KMS-11 (cell line): Measurements from ENCODE around the gene TUB.

ENCODE experiments used
- H2AFZ ChIP-seq: fragments of 200-600 bp; sonication (generic); 2 replicates; pipeline ENCODE4 v1.6.1; 2016; ENCODE audit warnings: antibody characterized with exemption, mixed run types, low read depth
- H3K27ac ChIP-seq: fragments of 200-600 bp; sonication (generic); 2 replicates; pipeline ENCODE4 v1.6.1; 2016; ENCODE audit warnings: mild to moderate bottlenecking, mixed run types
- H3K27me3 ChIP-seq: fragments of 200-600 bp; sonication (generic); 2 replicates; pipeline ENCODE4 v1.6.1; 2017; ENCODE audit warnings: mild to moderate bottlenecking, low read depth, mixed run types, moderate library complexity; ENCODE audit not compliant: insufficient read depth
- H3K36me3 ChIP-seq: fragments of 200-600 bp; sonication (generic); 2 replicates; pipeline ENCODE4 v1.6.1; 2017; ENCODE audit warnings: mild to moderate bottlenecking, mixed run types; ENCODE audit not compliant: insufficient read depth
- H3K4me1 ChIP-seq: fragments of 200-600 bp; sonication (generic); 2 replicates; pipeline ENCODE4 v1.6.1; 2016; ENCODE audit warnings: mild to moderate bottlenecking, low read depth, mixed run types; ENCODE audit not compliant: poor library complexity, severe bottlenecking
- H3K4me2 ChIP-seq: fragments of 200-600 bp; sonication (generic); 2 replicates; pipeline ENCODE4 v1.7.0; 2016; ENCODE audit warnings: mild to moderate bottlenecking, mixed run types
- H3K4me3 ChIP-seq: fragments of 200-600 bp; sonication (generic); IDR thresholded peaks from 2 replicates; pipeline ENCODE4 v1.6.1; 2017; ENCODE audit warnings: low read depth, low read length, mixed read lengths; ENCODE audit not compliant: insufficient read depth
- H3K79me2 ChIP-seq: fragments of 200-600 bp; sonication (generic); 2 replicates; pipeline ENCODE4 v1.6.1; 2016; ENCODE audit warnings: low read depth, mixed run types; ENCODE audit not compliant: insufficient read depth
- H3K9ac ChIP-seq: fragments of 200-600 bp; sonication (generic); 2 replicates; pipeline ENCODE4 v1.6.1; 2016; ENCODE audit warnings: mild to moderate bottlenecking, mixed run types
- H4K20me1 ChIP-seq: fragments of 200-600 bp; sonication (generic); 2 replicates; pipeline ENCODE4 v1.6.1; 2016; ENCODE audit warnings: mild to moderate bottlenecking, mixed run types; ENCODE audit not compliant: insufficient read depth
- CTCF ChIP-seq: fragments of 200-600 bp; sonication (generic); conservative IDR thresholded peaks from 2 replicates; pipeline ENCODE4 v1.6.1; 2017; ENCODE audit warnings: low read depth, mild to moderate bottlenecking, antibody characterized with exemption, low read length, moderate library complexity, mixed read lengths

Gene TUB

GRCh38 chr11:8107642-8108041, 26.6 kb downstream of the TUB start:
- H3K36me3 ChIP-seq, result no peaks in the 10 kb centered on the region
- TF ChIP-seq CTCF, result no peak

DNA sequence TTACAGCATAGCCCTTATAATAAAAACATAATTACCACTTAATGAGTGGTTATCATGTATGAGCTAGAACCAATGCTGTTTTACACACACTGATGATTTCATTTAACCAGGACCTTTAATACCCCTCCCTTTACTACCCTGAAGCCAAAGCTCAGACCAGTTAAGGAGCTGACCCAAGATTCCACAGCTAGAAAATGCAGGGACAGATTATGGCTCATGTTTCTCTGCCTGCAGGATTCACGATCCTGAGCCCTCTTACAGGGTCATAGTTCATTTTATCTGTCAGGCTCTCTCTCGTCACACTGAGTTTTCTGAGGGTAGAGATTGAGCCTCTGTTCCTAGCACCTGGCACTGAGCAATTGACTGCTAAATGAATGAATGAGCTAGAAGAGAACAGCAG, 27.4 kb downstream of the TUB start:
- Histone ChIP-seq H3K9ac (no peak overlapping the region), H3K27me3 (no peaks in the 10 kb centered on the region), H3K4me3 (no peak overlapping the region), H3K4me2 (no peak overlapping the region), H2AFZ (no peak overlapping the region), H4K20me1 (no peaks in the 10 kb centered on the region), H3K79me2 (no peaks in the 10 kb centered on the region), H3K4me1 (no peaks in the 10 kb centered on the region), H3K36me3 (no peaks in the 10 kb centered on the region), H3K27ac (no peak overlapping the region)
- TF ChIP-seq CTCF, result no peak

More at GRCh38 chr11:8107642-8108041, 26.6 kb downstream of the TUB start:
- Histone ChIP-seq H4K20me1 (no peaks in the 10 kb centered on the region), H2AFZ (no peak overlapping the region), H3K4me1 (no peaks in the 10 kb centered on the region), H3K4me2 (no peak overlapping the region), H3K9ac (no peak overlapping the region), H3K4me3 (no peak overlapping the region), H3K27ac (no peak overlapping the region), H3K79me2 (no peaks in the 10 kb centered on the region), H3K27me3 (no peaks in the 10 kb centered on the region)

DNA sequence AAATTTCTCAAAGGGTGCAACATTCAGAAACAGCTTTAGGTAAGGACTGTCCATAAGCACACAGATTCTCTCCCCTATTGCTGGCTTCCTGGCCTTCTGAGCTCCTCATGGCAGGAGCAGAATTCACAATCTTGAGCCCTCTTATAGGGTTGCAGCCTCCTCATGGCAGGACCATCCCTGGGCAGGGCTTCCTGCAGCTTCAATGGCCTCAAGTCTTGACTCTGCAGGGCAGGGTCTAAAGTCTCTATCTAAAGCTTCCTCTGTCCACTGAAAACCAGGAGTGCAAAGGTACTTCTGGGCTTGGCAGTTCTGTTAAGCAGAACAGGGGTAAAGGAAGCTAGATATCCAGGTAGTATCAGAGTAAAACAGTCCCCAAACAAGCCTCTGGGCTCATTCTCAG, 28.7 kb downstream of the TUB start:
- H3K4me1 ChIP-seq, result no peaks in the 10 kb centered on the region
- no peak overlapping the region for H3K4me2 ChIP-seq
- H3K79me2 ChIP-seq, result no peaks in the 10 kb centered on the region
- no peaks in the 10 kb centered on the region for H3K36me3 ChIP-seq
- TF ChIP-seq CTCF, result no peak
- no peak overlapping the region for H3K4me3 ChIP-seq
- no peaks in the 10 kb centered on the region for H3K27me3 ChIP-seq
- H4K20me1 ChIP-seq, result no peaks in the 10 kb centered on the region
- no peak overlapping the region for H2AFZ ChIP-seq
- no peak overlapping the region for H3K27ac ChIP-seq
- H3K9ac ChIP-seq, result no peak overlapping the region

- no peak overlapping the region for H2AFZ ChIP-seq
- no peaks in the 10 kb centered on the region for H3K36me3 ChIP-seq
- H3K27me3 ChIP-seq, result no peaks in the 10 kb centered on the region
- H3K4me1 ChIP-seq, result no peaks in the 10 kb centered on the region
- no peaks in the 10 kb centered on the region for H4K20me1 ChIP-seq
- no peak overlapping the region for H3K27ac ChIP-seq
- H3K4me3 ChIP-seq, result no peak overlapping the region
- H3K79me2 ChIP-seq, result no peaks in the 10 kb centered on the region
- H3K9ac ChIP-seq, result no peak overlapping the region
- TF ChIP-seq CTCF, result no peak
- H3K4me2 ChIP-seq, result no peak overlapping the region
These were observed 29.4 kb downstream of the TUB start for GRCh38 chr11:8110396-8110795.
